ENCODE data around the gene AP3B1. TPM values are rescaled to one million over a fixed set of nuclear protein-coding genes. Genes with fewer than 3 reads are reported as not detected.

AP3B1 gene
- total RNA-seq, 2 donors from 2014 or later, result 46.1 to 46.5 TPM

DNA sequence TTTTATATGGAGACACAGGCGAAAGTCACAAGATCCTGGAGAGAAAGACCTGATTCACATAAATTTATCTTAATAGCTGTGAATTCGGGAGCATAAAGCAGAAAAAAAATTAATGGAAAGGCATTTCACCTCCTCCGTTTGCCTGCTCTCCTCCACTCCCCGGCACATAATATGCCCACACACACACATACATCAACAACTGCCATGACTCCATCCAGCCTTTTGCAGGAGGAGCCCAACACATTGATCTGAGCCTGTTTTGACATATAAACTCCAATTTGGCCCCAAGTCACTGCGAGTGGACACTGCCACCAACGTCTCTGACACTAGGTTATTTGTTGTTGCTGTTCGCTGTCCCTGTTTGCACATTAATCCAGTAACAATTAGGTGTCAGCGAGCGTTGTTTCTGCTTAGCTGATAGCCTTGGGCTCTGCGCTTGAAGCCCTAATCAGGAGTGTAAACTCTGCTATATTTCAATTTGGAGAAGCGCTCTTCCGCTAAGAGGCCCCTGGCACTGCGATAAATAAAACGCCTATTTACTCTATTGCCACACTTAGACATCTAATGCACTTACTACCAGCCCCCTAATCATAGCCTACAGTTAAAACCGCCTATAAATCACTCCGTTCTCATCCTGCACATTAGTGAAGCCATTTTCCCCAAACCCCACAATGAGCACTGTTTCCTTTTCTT lies 322.6 kb downstream of the AP3B1 start:
- peak in 1 of 2 donors; percentile 31 for ATAC-seq
- H3K27ac Mint-ChIP-seq, result no peak overlapping the region
- no peaks in the 10 kb centered on the region for H3K9me3 Mint-ChIP-seq

DNA sequence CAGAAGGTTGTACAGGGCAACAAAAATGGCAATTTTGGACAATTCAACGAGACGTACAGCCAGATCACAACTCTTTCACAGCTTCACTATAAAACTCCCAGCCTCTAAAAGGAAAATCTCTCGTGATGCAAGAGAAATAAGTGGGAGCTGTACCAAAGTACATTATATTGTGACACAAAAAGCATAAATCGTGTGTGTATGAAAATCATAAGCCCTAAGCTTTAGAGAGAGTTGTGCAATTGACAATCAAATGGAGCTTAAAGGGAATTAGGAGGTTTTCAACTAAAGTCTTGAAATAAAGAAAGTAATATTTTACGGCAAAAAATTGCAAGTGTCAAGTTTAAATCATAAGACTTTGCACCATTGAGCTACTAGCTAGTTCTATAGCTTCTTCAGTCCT lies 323.6 kb downstream of the AP3B1 start:
- Mint-ChIP-seq H3K36me3 (peaks cover 0 to 6% of the 10 kb centered on the region in 2 donors), H3K9me3 (no peaks in the 10 kb centered on the region), H3K27ac (no peak overlapping the region)
- ATAC-seq (no peak), DNase-seq (ENCODE audit: low spot score in 2 of 2) (no peak)

More for the DNA sequence above, 322.6 kb downstream of the AP3B1 start:
- peaks cover 0 to 7% of the 10 kb centered on the region in 2 donors for H3K36me3 Mint-ChIP-seq
- no peak for DNase-seq (ENCODE audit: low spot score in 2 of 2)

- DNase-seq (ENCODE audit: low spot score in 2 of 2) (no peak), ATAC-seq (no peak)
- Mint-ChIP-seq H3K9me3 (no peaks in the 10 kb centered on the region), H3K36me3 (no peaks in the 10 kb centered on the region), H3K27ac (no peak overlapping the region)
Observed at GRCh38 chr5:77963795-77964194, 330.7 kb downstream of the AP3B1 start.

GRCh38 chr5:77960863-77961396 lies 333.6 kb downstream of the AP3B1 start:
- Mint-ChIP-seq H3K9me3 (no peaks in the 10 kb centered on the region), H3K27ac (no peak overlapping the region), H3K36me3 (no peaks in the 10 kb centered on the region)
- ATAC-seq (no peak), DNase-seq (ENCODE audit: low spot score in 2 of 2) (no peak)

DNA sequence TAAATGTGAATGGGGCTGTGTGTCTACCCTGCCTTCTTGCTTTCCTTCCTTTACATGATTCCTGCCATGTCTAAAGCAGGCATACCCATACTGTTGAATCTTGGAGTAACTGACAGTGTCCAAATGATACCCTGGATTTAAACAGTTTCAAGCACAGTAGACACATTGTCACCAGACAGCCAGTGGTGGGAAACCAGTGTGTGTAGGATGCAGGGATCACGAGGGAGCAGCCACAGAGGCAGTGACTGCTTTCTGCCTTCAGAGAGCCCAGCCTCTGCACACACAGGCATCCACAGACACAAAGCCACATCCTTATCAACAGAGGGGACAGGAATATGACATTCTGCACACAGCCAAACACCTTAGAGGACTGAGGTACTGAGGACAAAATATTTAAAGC lies 334.2 kb downstream of the AP3B1 start:
- ATAC-seq (no peak), DNase-seq (ENCODE audit: low spot score in 2 of 2) (no peak)
- no peaks in the 10 kb centered on the region for H3K9me3 Mint-ChIP-seq
- H3K27ac Mint-ChIP-seq, result no peak overlapping the region
- H3K36me3 Mint-ChIP-seq, result no peaks in the 10 kb centered on the region

DNA sequence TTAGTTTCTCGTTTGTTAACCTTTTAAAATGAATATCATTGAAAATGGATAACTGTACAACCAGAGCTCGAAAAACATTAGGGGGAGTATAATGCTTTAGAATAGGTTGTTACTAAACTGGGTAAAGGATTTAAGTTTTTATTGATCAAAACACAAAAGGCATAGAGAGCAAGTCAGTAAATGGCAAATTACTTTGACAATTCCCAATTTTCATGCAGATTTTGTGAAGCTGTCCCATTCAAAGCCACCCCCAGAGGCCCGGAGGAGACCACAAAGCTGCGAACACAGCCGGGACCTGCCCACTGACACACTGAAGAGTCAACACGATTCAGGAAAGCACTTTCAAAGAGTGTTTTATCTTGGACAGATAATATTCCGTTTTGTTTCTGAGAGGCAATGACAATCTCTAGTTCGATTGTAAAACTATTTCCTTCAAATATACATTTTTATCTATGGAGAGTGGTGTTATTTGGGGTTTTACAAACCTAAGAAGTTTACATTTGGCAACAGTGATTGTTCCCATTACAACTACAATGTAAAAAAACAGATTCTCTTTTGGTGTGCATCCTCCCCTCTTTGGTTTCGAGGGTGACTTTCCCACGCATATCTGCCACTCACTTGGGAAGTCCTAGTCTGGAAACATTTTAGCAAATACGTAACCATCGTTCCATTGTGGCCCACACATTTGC lies 335.7 kb downstream of the AP3B1 start:
- ATAC-seq (no peak), DNase-seq (ENCODE audit: low spot score in 2 of 2) (no peak)
- Mint-ChIP-seq H3K36me3 (no peaks in the 10 kb centered on the region), H3K9me3 (no peaks in the 10 kb centered on the region), H3K27ac (no peak overlapping the region)

DNA sequence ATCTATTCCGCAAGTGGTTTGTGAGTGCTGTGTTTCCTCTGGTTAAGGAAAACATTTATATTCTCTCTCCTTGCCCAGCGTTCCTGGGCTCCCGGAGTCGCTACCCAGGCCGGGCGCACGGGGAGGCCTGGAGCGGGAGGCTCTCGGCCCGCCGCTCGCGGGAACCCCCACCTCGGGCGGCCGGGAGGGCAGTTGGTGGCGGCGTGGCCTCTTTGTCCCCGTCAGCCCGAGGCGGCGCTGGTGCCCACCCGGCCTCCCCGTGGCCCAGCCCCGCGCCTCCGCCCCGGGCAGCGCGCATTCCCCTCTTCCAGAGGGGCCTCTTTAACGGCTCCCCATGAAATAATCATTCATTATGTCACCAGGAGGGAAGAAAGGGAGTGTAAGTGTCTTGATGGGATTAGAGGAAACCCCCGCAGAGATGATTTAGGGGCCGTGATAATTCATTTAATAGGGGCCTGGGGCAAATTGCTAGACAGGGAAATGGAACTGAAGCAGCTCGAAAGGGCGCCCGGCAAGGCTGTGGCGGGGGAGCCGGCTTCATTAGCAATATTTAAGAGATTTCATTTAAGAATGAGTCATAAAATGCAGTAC lies 336.5 kb downstream of the AP3B1 start:
- no peak for DNase-seq (ENCODE audit: low spot score in 2 of 2)
- ATAC-seq, result no peak
- Mint-ChIP-seq H3K9me3 (no peaks in the 10 kb centered on the region), H3K27ac (no peak overlapping the region), H3K36me3 (no peaks in the 10 kb centered on the region)

GRCh38 chr5:77957516-77957915 lies 337.0 kb downstream of the AP3B1 start:
- Mint-ChIP-seq H3K36me3 (no peaks in the 10 kb centered on the region), H3K27ac (no peak overlapping the region), H3K9me3 (no peaks in the 10 kb centered on the region)
- DNase-seq (ENCODE audit: low spot score in 2 of 2), result no peak
- ATAC-seq, result no peak

- no peaks in the 10 kb centered on the region for H3K36me3 Mint-ChIP-seq
- ATAC-seq, result no peak
Observed at GRCh38 chr5:77957081-77957480, 337.4 kb downstream of the AP3B1 start.

GRCh38 chr5:77955577-77955976 lies 338.9 kb downstream of the AP3B1 start:
- H3K27ac Mint-ChIP-seq, result no peak overlapping the region
- no peak for ATAC-seq
- H3K9me3 Mint-ChIP-seq, result no peaks in the 10 kb centered on the region
- no peak for DNase-seq (ENCODE audit: low spot score in 2 of 2)
- no peaks in the 10 kb centered on the region for H3K36me3 Mint-ChIP-seq

More at GRCh38 chr5:77957081-77957480, 337.4 kb downstream of the AP3B1 start:
- DNase-seq (ENCODE audit: low spot score in 2 of 2), result no peak
- Mint-ChIP-seq H3K9me3 (no peaks in the 10 kb centered on the region), H3K27ac (no peak overlapping the region)

GRCh38 chr5:77953374-77953773 lies 341.1 kb downstream of the AP3B1 start:
- DNase-seq (ENCODE audit: low spot score in 2 of 2) (no peak), ATAC-seq (no peak)
- no peak overlapping the region for H3K27ac Mint-ChIP-seq
- H3K9me3 Mint-ChIP-seq, result no peaks in the 10 kb centered on the region
- no peaks in the 10 kb centered on the region for H3K36me3 Mint-ChIP-seq

DNA sequence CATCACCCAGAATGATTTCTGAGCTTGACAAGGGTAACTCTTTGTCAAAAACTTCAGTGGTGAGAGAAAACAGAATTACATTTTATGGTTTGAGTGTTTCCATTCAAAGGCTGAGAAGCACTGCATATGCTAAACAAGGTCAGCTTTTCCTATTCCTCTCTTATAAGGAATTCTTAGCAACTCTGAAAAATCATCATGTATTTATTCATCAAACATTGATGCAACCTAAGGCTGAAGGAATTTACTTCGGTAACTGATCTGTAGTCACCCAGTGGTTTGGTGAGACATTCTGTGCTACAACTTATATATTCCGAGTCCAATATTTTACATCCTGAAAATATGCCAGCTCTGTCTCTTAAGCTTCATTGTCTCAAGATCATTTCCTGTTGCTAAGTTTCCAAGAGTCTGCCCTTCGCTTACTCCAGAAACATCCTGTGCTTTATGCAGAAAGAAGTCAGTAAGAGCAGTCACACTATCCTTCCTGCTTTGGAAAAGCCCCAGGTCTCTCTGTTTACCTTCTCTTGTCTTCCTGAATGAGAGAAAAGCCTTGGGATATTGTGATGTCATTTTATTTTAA lies 341.8 kb downstream of the AP3B1 start:
- no peak for DNase-seq (ENCODE audit: low spot score in 2 of 2)
- H3K36me3 Mint-ChIP-seq, result no peaks in the 10 kb centered on the region
- H3K27ac Mint-ChIP-seq, result no peak overlapping the region
- H3K9me3 Mint-ChIP-seq, result no peaks in the 10 kb centered on the region
- ATAC-seq, result no peak

Other genes with a start within 250 kb of the AP3B1 start
- 10 to 100 TPM in 1 of 2 donors, 1 to 10 TPM in 1; 7.6 to 17.7 TPM for gene SCAMP1, start 65.9 kb upstream of the AP3B1 start, total RNA-seq

Data from activated naive CD4-positive, alpha-beta T cell treated with anti-CD3 and anti-CD28 coated beads, Interleukin-2, amount 50 U/mL, for 72 hours (primary cell).